K562 (cell line): ENCODE measurements around the gene IKZF3. TPM values are rescaled to one million over a fixed set of nuclear protein-coding genes. Genes with fewer than 3 reads are reported as not detected.

Source experiments
- ARID1B ChIP-seq: fragments of 450-650 bp; IDR thresholded peaks from 2 replicates; pipeline ENCODE4 v1.6.1; 2016; ENCODE audit warnings: antibody characterized with exemption, mild to moderate bottlenecking, inconsistent platforms
- ATF7 ChIP-seq: fragments of 450-650 bp; IDR thresholded peaks from 2 replicates; pipeline ENCODE4 v1.7.1; 2014; ENCODE audit warnings: mild to moderate bottlenecking, moderate library complexity
- KDM5B ChIP-seq: fragments of 200-600 bp; sonication (generic); IDR thresholded peaks from 2 replicates; pipeline ENCODE4 v1.6.1; 2012; ENCODE audit warnings: low read depth, mild to moderate bottlenecking, moderate library complexity, low read length, control low read depth, inconsistent platforms; ENCODE audit not compliant: insufficient replicate concordance
- MEIS2 ChIP-seq: fragments of 450-650 bp; IDR thresholded peaks from 2 replicates; pipeline ENCODE4 v1.6.1; 2014; ENCODE audit warnings: mild to moderate bottlenecking; ENCODE audit not compliant: partially characterized antibody
- RBM39 ChIP-seq: fragments of 200-400 bp; formaldehyde crosslinking; optimal IDR thresholded peaks from 2 replicates; pipeline ENCODE3; 2018; ENCODE audit warnings: low read depth, low read length
- SETDB1 ChIP-seq: IDR thresholded peaks from one replicate; pipeline ENCODE4 v1.6.1; 2012; ENCODE audit warnings: low read length, control low read depth, inconsistent platforms
- SIN3A ChIP-seq, 2 experiments: fragments of 150-350 bp in 1 of 2; IDR thresholded peaks; 2 replicates each; pipeline ENCODE4 v1.6.1; 2011 to 2016; ENCODE audit warnings: borderline replicate concordance in 2 of 2, low read depth in 2 of 2, low read length in 2 of 2, mild to moderate bottlenecking in 2 of 2, moderate library complexity in 2 of 2; ENCODE audit not compliant: control insufficient read depth in 1 of 2
- SLC30A9 ChIP-seq: fragments of 250-450 bp; sonication (Bioruptor Pico); IDR thresholded peaks from 2 replicates; pipeline ENCODE4 v1.8.0; 2022; ENCODE audit warnings: mild to moderate bottlenecking, moderate library complexity
- TBP ChIP-seq: optimal IDR thresholded peaks from 2 replicates; pipeline ENCODE3; 2011; ENCODE audit warnings: low read depth, low read length, improper control_type of control experiment
- TRIM28 ChIP-seq: fragments of 450-650 bp; IDR thresholded peaks from 2 replicates; pipeline ENCODE4 v1.6.1; 2017
- ZNF12 ChIP-seq: sonication (generic); formaldehyde crosslinking; IDR thresholded peaks from 2 replicates; pipeline ENCODE4 v1.4.0; 2020; ENCODE audit warnings: mild to moderate bottlenecking, missing genetic modification reagents
- ZNF217 ChIP-seq: sonication (generic); formaldehyde crosslinking; IDR thresholded peaks from 2 replicates; pipeline ENCODE4 v1.8.0; 2022; ENCODE audit warnings: mild to moderate bottlenecking, missing genetic modification reagents
- polyA plus RNA-seq, 8 experiments: library from polyadenylated mRNA; depleted of rRNA in 4 of 8; stranded (reverse) in 5 of 8; unstranded in 3 of 8; fragments of >200 nt; fragmentation: Nextera tagmentation in 2 of 8; fragmentation: Illumina TruSeq in 1 of 8; extraction: Ambion mirVana in 2 of 8; extraction: Trizol in 1 of 8; gene quantifications; 2 replicates each; pipeline versions ENCODE4 v1.2.1 to v1.2.3, GENCODE V29; 2011 to 2014; ENCODE audit warnings: inconsistent platforms in 1 of 8, missing spikeins in 1 of 8
- total RNA-seq, 7 experiments: library from RNA; depleted of rRNA in 6 of 7; stranded (reverse); fragments of >200 nt in 6 of 7; fragmentation: Illumina TruSeq in 2 of 7; extraction: Trizol in 2 of 7; gene quantifications; 2 replicates each; pipeline versions ENCODE4 v1.2.1 to v1.2.3, GENCODE V29; 2011 to 2021; ENCODE audit warnings: low replicate concordance in 1 of 7
- TF ChIP-seq, protein P1 (sequence below), 2 experiments: fragments of 450-650 bp in 1 of 2; sonication (generic) in 1 of 2; formaldehyde crosslinking in 1 of 2; IDR thresholded peaks; 2 replicates each; pipeline versions ENCODE4 v1.7.1 to v1.9.0; 2016 to 2022; ENCODE audit warnings: inconsistent platforms in 1 of 2, mild to moderate bottlenecking in 1 of 2, missing genetic modification reagents in 1 of 2
- TF ChIP-seq, protein P2 (sequence below): fragments of 450-650 bp; IDR thresholded peaks from 2 replicates; pipeline ENCODE4 v1.6.1; 2016; ENCODE audit warnings: missing biosample characterization, missing genetic modification characterization
- TF ChIP-seq, protein P3 (sequence below): sonication (generic); formaldehyde crosslinking; IDR thresholded peaks from 2 replicates; pipeline ENCODE4 v1.8.0; 2022; ENCODE audit warnings: missing genetic modification reagents, mild to moderate bottlenecking, borderline replicate concordance

Gene IKZF3
- total and polyA plus RNA-seq, 9 of the 15 experiments (the other 6 are each of a cell fraction or from before 2014, with no cell fraction given), result 0.06 to 1.6 (median 0.62) TPM

DNA sequence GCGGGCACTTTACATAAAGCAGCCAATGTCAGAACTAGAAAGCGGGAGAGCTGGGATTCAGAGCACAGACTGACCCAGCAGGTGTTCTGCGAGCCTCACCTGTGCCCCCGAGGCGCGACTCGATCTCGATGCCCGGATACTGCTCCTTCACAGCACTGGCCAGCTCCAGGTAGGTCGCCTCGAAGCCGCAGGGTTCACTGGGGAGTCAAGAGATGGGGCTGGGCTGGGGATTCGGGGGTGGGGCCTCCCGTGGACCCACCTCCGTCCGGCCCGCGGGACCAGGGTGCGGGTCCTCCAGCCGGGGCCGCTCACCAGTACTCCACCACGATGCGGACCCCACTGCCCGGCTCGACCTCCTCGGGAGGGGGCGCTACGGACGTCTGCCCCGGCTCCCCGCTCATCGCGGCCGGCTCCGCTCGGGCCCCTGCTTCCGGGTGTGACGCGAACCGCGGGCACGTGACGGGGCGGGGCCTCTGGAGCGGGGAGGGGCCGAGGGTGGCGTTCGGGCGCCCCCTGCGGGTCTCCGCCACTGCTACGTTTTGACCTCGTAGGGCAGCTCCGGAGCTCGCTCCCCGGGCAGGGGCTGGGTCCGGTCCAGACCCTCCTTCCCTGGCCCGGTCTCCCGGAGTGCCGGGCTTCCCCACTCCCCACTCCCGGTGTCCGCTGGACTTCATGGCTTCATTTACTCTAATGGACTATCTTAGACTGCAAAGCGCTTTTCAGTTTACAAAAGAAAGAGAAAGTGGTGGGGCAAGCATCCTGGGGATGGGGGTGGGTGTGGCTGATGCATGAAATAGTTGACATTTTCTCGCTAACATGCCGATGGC, 133.8 kb downstream of the IKZF3 start, which contains the start of gene MIEN1 (continued):
- TF ChIP-seq, protein P1, sequence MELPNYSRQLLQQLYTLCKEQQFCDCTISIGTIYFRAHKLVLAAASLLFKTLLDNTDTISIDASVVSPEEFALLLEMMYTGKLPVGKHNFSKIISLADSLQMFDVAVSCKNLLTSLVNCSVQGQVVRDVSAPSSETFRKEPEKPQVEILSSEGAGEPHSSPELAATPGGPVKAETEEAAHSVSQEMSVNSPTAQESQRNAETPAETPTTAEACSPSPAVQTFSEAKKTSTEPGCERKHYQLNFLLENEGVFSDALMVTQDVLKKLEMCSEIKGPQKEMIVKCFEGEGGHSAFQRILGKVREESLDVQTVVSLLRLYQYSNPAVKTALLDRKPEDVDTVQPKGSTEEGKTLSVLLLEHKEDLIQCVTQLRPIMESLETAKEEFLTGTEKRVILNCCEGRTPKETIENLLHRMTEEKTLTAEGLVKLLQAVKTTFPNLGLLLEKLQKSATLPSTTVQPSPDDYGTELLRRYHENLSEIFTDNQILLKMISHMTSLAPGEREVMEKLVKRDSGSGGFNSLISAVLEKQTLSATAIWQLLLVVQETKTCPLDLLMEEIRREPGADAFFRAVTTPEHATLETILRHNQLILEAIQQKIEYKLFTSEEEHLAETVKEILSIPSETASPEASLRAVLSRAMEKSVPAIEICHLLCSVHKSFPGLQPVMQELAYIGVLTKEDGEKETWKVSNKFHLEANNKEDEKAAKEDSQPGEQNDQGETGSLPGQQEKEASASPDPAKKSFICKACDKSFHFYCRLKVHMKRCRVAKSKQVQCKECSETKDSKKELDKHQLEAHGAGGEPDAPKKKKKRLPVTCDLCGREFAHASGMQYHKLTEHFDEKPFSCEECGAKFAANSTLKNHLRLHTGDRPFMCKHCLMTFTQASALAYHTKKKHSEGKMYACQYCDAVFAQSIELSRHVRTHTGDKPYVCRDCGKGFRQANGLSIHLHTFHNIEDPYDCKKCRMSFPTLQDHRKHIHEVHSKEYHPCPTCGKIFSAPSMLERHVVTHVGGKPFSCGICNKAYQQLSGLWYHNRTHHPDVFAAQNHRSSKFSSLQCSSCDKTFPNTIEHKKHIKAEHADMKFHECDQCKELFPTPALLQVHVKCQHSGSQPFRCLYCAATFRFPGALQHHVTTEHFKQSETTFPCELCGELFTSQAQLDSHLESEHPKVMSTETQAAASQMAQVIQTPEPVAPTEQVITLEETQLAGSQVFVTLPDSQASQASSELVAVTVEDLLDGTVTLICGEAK (IDR thresholded peaks at IDR 0.05), result peak; percentile 39; the same call in 1 of the 2 replicates
- TF ChIP-seq, protein P1 (CRISPR knock-in tag; IDR thresholded peaks at IDR 0.05), result no peak
- TF ChIP-seq ATF7 (peak; percentile 82), TRIM28 (no peak), TBP (peak; percentile 50), ZNF217 (CRISPR knock-in tag) (no peak), RBM39 (no peak), ARID1B (no peak), SETDB1 (no peak), MEIS2 (no peak), KDM5B (peak; percentile 34), SLC30A9 (no peak), SIN3A (IDR thresholded peaks at IDR 0.05; ENCODE audit: borderline replicate concordance in 2 of 2, control insufficient read depth in 1 of 2, low read depth in 2 of 2, low read length in 2 of 2) (peak; percentile 61 to 80; a peak in 2 of 4 replicates), ZNF12 (CRISPR knock-in tag) (no peak)
- TF ChIP-seq, protein P2, sequence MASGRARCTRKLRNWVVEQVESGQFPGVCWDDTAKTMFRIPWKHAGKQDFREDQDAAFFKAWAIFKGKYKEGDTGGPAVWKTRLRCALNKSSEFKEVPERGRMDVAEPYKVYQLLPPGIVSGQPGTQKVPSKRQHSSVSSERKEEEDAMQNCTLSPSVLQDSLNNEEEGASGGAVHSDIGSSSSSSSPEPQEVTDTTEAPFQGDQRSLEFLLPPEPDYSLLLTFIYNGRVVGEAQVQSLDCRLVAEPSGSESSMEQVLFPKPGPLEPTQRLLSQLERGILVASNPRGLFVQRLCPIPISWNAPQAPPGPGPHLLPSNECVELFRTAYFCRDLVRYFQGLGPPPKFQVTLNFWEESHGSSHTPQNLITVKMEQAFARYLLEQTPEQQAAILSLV (tag), result no peak
- TF ChIP-seq, protein P3, sequence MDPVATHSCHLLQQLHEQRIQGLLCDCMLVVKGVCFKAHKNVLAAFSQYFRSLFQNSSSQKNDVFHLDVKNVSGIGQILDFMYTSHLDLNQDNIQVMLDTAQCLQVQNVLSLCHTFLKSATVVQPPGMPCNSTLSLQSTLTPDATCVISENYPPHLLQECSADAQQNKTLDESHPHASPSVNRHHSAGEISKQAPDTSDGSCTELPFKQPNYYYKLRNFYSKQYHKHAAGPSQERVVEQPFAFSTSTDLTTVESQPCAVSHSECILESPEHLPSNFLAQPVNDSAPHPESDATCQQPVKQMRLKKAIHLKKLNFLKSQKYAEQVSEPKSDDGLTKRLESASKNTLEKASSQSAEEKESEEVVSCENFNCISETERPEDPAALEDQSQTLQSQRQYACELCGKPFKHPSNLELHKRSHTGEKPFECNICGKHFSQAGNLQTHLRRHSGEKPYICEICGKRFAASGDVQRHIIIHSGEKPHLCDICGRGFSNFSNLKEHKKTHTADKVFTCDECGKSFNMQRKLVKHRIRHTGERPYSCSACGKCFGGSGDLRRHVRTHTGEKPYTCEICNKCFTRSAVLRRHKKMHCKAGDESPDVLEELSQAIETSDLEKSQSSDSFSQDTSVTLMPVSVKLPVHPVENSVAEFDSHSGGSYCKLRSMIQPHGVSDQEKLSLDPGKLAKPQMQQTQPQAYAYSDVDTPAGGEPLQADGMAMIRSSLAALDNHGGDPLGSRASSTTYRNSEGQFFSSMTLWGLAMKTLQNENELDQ (CRISPR knock-in tag), result no peak
